COR-L47 (cell line): Measurements from ENCODE around the gene PLA2G4F.

Source experiments
- DNase-seq: peaks from one replicate; lab custom pipeline; 2025; lab: John Stamatoyannopoulos, UW

The PLA2G4F gene

DNA sequence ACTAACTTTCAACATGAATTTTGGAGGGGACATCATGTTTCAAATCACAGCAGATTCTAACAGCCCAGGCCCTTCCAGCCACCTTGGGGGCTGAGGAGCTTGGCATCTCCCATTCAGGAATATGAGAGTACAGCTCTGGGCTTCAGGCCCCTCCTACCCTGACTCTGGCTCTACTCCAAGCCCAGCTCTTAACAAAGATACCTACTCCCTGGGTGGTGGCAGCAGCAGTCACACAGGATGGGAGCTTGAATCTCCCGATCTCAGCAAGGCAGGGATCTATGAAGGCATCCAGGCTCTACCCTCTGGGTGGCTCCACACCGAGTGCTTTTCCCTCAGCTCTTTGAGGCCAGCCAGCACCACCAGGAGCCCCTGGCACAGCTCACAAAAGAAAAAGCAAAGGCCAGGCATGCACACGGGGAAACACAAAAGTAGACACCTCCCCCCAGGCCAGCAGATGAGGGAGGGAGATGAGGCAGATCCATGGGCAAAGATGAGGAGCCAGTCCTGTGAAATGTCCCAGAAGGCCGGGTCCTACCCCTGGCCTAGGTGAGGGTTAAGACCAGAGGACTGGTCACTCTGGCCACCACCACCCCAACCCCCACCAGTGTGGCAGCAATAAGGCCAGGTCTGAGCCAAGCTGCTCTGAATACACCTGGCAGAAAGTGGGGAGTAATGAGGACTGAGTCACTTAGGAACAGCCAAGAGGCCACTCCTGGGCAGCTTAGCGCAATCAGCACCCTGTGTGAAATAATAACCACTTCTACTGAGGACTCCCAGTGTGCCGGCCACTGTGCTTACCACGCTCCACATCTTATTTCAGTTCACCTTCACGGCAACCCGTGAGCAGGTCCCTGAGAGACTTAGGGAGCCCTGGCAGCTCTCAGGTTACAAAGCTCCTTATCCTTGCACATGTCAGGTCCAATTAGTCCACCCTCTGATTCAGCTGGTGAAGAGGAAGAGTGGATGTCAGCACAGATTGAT lies 24.3 kb downstream of the PLA2G4F start:
- DNase-seq: peak; percentile 93

GRCh38 chr15:42131006-42131405 lies 25.4 kb downstream of the PLA2G4F start:
- no peak for DNase-seq

GRCh38 chr15:42130246-42130986 lies 26.0 kb downstream of the PLA2G4F start:
- DNase-seq: no peak

GRCh38 chr15:42129364-42129763 lies 27.1 kb downstream of the PLA2G4F start:
- DNase-seq: no peak

GRCh38 chr15:42128476-42128875 lies 28.0 kb downstream of the PLA2G4F start:
- DNase-seq: no peak

GRCh38 chr15:42123546-42123945 lies 32.9 kb downstream of the PLA2G4F start:
- no peak for DNase-seq

DNA sequence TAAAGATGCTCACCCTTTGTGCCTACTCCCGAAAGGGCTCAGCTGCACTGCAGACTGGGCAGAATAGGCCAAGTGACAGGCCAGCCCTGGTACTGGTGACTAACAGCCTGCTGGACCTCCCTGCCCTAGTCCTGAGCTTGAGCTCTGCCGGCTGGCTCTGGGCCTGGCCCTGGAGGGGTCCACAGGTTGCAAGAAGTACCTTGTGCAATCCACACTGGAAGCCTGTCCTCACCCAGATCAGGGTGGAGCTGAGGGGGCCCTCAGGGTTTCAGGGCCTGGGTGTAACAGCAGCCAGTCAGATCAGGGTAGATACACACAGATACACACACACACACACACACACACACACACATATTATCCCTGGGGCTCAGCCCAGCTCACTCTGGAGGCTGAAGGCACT lies 34.8 kb downstream of the PLA2G4F start:
- no peak for DNase-seq

DNA sequence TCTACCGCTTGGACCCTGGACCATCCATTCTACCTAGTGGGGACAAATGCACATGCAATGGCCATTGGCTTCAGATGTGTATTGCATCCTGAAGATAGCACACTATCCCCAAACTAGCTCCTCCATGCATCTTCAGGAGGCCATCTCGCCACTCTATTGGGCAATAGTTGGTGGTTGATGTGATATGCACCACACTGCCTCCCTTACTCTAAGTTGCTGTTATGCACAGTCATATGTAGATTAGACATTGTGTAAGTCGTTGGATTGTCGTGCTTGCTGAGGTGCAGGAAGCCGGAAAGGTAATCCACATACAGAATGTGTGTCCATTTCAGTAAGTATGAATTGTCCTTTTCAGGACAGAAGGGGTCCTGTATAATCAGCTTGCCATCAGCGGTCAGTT lies 35.4 kb downstream of the PLA2G4F start:
- DNase-seq: no peak

DNA sequence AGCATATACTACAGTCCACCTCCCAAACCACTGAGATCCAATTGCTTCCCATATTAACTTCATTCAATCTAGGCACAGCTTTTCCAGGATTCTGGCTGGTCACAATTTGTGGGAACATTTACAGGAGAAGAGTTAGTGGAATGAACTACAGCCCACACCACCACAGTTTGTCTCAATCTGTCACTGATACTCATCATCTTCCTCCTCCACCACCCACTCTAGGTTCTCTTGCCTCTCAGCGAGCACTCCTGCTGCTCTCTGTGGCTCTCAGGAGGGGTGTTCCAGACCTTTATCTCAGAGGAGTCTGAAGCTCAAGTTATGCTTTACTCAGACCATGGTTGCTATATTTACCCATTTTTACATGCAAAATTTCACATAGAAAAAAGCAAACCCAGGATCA lies 36.2 kb downstream of the PLA2G4F start:
- no peak for DNase-seq

DNA sequence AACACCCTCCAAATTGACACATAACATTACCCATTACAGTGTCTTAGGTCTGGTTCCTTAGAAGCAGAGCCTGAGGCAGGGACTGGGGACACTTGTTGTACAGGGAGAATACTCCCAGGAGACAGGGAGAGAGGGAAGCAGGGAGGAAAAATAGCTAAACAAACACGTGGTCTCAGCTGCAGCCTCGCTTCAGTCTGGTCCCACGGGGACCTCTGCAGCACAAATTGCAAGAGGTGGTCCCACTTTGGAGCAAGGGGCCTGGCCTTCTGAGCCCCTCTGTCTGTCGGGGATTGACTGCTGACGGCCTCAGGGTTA lies 37.0 kb downstream of the PLA2G4F start:
- DNase-seq: no peak

GRCh38 chr15:42118650-42119445 lies 37.6 kb downstream of the PLA2G4F start:
- DNase-seq: peak; percentile 65

GRCh38 chr15:42111924-42112323 lies 44.5 kb downstream of the PLA2G4F start:
- no peak for DNase-seq

DNA sequence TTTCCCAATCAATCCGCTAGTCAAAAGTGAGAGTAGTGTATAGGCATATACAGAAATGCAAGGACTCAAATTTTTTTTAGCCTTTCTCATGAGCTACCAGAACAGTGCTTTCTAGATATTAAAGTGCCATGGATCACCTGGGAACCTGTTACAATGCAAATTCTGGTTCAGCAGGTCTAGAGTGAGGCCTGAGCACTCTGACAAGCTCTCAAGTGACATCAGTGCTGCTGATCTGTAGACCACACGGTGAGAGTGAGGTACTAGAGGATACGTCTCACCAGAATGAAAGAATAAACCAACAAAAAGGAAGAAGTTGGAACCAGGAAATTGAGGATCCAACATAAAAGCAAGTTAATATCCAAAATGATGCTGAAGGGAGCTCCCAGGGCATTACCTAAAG lies 46.1 kb downstream of the PLA2G4F start:
- no peak for DNase-seq

DNA sequence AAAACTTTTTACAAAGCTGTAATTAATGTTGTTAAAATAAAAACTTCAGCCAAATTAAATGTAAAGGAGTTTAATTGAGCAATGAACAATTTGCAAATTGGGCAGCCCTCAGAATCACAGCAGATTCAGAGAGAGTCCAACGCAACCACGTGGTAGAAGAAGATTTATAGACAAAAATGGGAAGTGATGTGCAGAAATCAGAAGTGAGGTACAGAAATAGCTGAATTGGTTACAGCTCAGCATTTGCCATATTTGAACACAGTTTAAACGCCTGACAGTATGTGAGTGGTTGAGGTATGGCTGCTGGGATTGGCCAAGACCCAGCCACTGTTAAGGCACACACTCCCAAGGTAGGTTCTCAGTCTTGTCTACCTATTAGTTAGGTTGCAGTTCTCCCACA lies 47.6 kb downstream of the PLA2G4F start:
- no peak for DNase-seq

- no peak for DNase-seq
Measured at GRCh38 chr15:42108189-42108588, 48.2 kb downstream of the PLA2G4F start.

DNA sequence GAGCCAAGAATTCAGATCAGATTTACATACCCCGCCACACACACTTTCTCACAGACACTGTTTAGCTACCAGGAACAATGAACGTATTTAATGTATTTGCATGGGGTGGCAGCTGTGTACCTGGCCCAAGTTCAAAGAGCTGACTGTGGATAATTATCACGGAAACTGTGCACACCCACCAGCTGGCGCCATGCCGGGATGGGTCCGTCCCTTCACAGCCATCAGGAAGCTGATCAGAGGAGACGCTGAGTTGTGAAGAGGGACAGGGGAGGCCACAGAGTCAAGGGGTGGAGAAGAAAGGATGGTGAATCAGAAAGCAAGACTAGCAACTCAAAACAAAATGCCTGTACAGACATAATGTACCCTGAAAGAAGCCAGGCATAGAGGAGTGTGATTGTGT lies 49.0 kb downstream of the PLA2G4F start:
- DNase-seq: peak; percentile 94

DNA sequence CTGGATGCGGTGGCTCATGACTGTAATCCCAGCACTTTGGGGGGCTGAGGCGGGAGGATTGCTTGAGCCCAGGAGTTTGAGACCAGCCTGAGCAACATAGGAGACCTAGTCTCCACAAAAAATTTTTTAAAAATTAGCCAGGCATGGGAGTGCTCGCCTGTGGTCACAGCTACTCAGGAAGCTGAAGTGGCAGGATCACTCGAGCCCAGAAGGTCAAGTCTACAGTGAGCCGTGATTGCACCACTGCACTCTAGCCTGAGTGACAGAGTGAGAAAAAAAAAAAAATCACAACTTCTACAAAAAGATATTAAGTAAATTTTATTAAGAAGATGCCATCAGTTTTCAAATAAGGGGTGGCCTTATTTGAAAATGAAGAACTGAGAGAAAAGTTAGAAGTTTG lies 50.1 kb downstream of the PLA2G4F start:
- DNase-seq: no peak

DNA sequence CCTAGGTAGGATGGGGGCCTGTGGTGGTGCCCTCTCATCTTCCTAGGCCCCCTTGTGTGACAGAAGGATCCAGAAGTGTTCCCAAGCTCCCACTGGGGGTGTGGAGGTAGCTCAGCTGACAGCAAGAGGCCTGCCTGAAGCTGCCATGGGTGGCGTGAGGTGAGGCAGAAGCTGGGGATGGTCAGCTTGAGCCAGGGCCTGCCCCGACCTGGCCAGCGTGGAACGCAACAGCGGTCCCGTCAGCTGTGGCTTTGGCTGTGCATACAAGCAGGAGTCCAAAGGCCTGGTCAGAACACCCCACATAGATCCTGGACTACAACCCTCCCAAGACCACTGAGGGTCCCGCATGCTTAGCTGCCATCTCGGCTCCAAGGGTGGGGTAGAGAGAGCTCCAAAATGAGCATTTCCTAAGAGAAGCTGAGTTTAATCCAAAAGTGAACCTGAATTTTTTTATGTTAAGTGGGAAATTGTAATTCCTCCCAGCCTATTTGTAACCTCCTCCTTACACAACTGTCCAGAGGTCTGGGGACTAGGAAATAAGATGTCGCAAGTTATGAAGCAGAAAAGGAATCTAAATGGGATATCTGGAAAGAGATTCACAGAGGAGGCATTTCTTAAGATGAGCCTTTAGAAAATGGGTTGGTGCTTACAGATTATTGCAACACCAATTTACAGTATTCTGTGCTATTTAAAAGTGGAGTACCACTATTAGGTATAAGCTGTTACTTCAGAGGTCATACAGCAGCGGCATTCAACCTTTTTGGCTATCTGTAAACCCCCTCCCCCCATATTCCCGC lies 52.1 kb downstream of the PLA2G4F start:
- no peak for DNase-seq

DNA sequence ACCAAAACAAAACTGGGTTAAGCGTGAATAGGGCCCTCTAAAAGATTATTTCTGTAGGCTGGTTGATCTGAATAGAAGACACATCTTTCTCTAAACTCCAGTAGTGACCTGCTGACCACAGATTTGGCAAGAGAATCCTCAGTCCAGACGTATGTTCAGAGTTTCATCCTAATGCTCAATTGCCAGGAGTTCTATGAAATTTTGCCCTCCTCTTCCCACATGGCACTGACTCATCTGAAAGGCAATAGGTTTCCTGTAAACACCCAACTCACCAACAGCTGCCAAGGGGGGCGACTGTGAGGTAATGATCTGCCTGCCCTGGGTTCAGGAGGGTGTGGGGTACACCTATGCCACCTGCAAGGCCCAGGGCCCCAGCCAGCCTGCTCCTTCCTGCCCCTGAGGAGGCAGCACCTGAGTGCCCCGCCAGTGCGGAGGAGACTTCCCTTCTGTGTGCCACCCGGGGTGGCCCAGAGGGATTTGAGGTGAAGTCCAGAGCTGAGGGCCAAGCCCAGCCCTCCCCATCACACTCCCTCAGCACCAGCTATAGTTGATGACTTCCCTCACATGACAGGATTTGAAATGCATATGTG lies 53.7 kb downstream of the PLA2G4F start:
- DNase-seq: no peak

GRCh38 chr15:42101861-42102260 lies 54.6 kb downstream of the PLA2G4F start:
- no peak for DNase-seq
